Activated CD4-positive, alpha-beta T cell treated with anti-CD3 and anti-CD28 coated beads, Interleukin-2, amount 50 U/mL, for 24 hours (primary cell): ENCODE measurements around the gene MLPH.

Source experiments
- DNase-seq, 2 donors: peaks; one replicate each; pipeline ENCODE4 v3.0.0-alpha.2; 2020; ENCODE audit warnings: low read depth in 1 of 2, low spot score in 1 of 2

Gene MLPH

GRCh38 chr2:237598468-237599208, 111.6 kb downstream of the MLPH start:
- no peak for DNase-seq

- no peak for DNase-seq
Observed at GRCh38 chr2:237599465-237600110, 112.5 kb downstream of the MLPH start.

- DNase-seq: no peak
Observed at GRCh38 chr2:237600205-237600846, 113.3 kb downstream of the MLPH start.

- DNase-seq: no peak
Observed at GRCh38 chr2:237601453-237602116, 114.5 kb downstream of the MLPH start.

GRCh38 chr2:237602409-237602808, 115.4 kb downstream of the MLPH start:
- DNase-seq: no peak

- no peak for DNase-seq
Observed at GRCh38 chr2:237603049-237603717, 116.1 kb downstream of the MLPH start.

GRCh38 chr2:237603718-237604362, 116.8 kb downstream of the MLPH start:
- DNase-seq: peak in 1 of 2 donors; percentile 45

- DNase-seq: no peak
Observed at GRCh38 chr2:237604391-237604790, 117.3 kb downstream of the MLPH start.
